HG03060 (cell line): ENCODE results near the gene GLRB.
"Not testable (repeated sequence)": the region's sequence is repeated elsewhere in the genome, so short reads cannot be mapped to it uniquely, and the experiment has no call there.

Experiments
- ATAC-seq: cut with Tn5 transposase; IDR thresholded peaks from one replicate; pipeline ENCODE4 v1.9.1; 2021; ENCODE audit warnings: low read depth, moderate number of reproducible peaks; ENCODE audit not compliant: unreplicated experiment

Gene GLRB

DNA sequence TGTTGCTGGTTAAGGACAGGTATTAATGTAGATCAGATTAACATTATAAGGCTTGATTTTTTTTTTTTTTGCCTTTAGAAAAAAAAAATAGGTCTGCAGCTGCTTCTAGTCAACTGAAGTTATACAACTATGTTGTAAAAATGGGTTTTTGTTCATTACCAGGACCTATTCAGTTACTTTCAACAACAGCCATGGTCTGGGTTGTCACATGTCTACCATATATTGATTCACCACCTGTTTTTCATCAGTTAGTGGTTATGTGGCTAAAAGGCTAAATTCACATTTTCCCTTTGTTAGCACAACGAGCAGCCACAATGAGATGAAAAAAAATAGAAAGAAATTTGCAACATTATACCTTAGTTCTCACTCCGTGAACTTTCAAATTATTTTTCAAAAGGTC is 45.5 kb downstream of the GLRB start:
- no peak for ATAC-seq

- ATAC-seq: no peak
Measured at GRCh38 chr4:157127571-157127970, 51.6 kb downstream of the GLRB start.

DNA sequence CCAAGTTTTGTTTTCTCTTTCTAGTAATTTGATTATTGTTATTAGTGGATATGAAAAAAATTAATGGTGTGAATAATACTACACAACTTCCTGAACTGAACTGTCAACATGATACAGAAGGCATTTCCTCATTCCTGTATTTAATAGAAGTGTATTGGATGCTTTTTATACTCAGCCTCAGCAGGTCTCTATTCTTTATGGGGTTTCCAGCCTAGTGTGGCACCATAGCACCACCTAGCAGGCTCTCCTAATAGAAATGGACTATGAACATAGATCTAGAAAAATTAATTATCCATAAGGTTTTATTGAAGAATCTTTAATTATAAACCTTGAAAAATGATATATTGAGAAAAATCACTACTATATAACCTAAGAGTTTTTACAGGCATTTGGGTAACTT is 52.4 kb downstream of the GLRB start:
- no peak for ATAC-seq

DNA sequence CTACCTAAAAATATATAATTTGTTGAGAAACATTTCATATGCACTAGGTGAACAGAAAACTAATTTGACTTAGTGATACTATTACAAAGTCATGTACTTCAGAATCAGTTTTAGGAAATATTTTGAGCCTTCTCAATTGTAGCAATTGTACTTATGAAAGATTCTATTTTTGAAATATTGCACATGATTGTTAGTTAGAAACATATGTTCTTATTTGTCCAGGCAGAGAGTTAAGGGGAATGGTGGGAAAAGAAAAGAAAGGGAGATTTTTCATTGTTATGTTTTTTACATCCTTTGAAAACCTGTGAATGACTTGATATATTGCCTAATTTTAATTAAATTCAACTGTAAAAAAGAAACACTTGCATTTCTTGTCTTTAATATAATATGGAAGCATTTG is 66.0 kb downstream of the GLRB start:
- no peak for ATAC-seq

- ATAC-seq: no peak
Measured at GRCh38 chr4:157143369-157143768, 67.4 kb downstream of the GLRB start.

DNA sequence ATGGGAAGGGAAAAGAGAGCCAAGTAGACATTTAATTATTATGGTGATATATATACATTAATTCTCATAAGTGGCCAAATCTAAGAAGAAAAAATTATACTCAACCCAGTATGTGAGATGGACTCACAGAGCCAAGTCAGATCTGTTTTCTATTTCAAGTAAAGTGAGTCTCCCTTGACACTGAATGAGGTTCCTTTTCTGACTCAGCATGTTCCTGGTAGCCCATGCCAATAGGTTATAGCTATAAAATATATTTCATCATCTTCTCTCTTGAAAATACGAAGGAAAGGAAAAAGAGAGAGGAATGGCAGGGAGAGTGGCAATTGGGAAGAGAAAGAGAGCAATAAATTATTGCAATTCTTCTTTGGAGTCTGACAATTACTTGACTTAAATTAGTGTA is 75.8 kb downstream of the GLRB start:
- no peak for ATAC-seq

- ATAC-seq: no peak
Measured at GRCh38 chr4:157165935-157166610, 90.1 kb downstream of the GLRB start.

DNA sequence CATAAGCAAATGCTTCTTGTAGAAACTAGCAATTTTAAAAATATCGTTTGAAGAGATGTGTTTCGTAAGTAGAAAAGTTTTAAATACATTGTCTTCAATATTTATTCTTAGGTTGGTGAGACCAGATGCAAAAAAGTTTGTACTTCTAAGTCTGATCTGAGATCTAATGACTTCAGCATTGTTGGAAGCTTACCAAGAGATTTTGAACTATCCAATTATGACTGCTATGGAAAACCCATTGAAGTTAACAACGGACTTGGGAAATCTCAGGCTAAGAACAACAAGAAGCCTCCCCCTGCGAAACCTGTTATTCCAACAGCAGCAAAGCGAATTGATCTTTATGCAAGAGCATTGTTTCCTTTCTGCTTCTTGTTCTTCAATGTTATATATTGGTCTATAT is 94.4 kb downstream of the GLRB start:
- no peak for ATAC-seq

GRCh38 chr4:157172011-157172410 is 96.1 kb downstream of the GLRB start:
- ATAC-seq: no peak

- not testable (repeated sequence) for ATAC-seq
Measured at GRCh38 chr4:157180268-157180667, 104.3 kb downstream of the GLRB start.

DNA sequence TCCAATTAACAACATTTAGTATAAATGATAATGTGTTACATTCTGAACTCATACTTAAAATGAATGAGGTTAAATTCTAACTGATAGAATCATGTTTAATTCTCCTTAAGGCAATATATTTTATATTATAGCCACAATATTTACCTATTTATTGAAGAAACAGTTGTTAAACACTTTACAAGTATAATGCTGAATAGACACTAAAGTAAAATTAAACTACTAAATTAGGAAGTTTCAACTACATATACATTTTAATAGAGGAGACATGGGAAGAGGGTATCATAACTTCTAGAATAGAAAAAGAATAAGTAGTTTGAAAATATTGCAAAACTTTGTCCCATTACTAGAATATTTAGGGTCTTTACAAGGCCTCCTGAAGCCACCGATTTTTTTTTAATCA is 108.3 kb downstream of the GLRB start:
- ATAC-seq: no peak

- no peak for ATAC-seq
Measured at GRCh38 chr4:157185363-157185762, 109.4 kb downstream of the GLRB start.

GRCh38 chr4:157195374-157195773 is 119.4 kb downstream of the GLRB start:
- ATAC-seq: no peak

GRCh38 chr4:157196046-157196445 is 120.1 kb downstream of the GLRB start:
- no peak for ATAC-seq

- no peak for ATAC-seq
Measured at GRCh38 chr4:157204634-157205244, 128.8 kb downstream of the GLRB start.

- no peak for ATAC-seq
Measured at GRCh38 chr4:157217708-157218107, 141.8 kb downstream of the GLRB start.

DNA sequence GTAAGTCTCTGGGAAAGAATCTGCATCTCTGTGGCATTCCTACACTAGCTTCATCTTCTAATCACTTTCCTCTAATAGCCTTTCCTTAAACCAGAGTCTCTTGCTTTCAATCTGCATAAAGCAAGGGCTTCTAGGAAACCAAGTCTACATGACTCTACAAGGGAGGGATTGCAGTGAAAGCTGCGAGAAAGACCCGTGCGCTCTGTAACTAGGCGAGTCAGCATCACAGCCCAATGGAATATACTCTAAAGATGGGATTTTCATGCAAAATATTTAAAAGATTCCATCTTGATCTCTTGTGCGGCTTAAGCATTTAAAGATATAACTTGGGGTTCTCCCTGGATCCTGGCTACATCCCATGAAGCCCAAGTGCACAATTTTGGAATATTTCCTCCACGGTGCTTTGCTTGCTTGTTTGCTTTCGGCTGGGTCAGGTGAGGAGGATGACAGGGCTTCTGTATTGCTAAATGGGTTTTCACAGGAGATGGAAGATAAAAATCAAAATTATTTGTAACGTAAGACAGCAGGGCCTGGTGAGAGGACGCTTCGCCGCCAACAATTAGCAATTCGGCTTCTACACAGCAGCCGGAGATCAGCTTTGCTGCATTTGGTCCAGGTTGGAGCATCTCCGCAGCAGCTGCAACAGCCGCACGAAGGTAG is 143.9 kb downstream of the GLRB start:
- ATAC-seq: no peak

DNA sequence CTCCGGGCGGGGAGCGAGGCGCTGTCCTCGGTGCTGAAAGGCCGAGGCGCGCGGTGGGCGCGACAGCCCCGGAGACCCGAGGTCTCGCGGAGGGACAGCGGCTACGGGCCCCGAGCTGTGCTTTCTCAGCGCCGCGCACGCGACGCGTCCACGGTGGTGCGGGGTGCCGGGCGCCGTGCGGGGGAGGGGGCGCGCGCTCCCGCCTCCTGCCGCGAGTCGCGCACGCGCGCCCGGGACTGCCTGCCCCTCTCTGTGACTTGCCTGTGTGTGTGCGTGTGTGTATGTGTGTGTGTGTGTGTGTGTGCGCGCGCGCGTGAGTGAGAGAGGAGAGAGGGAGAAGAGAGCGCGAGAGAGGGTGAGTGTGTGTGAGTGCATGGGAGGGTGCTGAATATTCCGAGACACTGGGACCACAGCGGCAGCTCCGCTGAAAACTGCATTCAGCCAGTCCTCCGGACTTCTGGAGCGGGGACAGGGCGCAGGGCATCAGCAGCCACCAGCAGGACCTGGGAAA is 144.5 kb downstream of the GLRB start, which contains the start of gene GRIA2:
Gene GRIA2, plus strand, starts transcription at position 358 of the 511 bp plus-strand sequence. CDS start 315 bp downstream, outside the sequence.
- no peak for ATAC-seq

DNA sequence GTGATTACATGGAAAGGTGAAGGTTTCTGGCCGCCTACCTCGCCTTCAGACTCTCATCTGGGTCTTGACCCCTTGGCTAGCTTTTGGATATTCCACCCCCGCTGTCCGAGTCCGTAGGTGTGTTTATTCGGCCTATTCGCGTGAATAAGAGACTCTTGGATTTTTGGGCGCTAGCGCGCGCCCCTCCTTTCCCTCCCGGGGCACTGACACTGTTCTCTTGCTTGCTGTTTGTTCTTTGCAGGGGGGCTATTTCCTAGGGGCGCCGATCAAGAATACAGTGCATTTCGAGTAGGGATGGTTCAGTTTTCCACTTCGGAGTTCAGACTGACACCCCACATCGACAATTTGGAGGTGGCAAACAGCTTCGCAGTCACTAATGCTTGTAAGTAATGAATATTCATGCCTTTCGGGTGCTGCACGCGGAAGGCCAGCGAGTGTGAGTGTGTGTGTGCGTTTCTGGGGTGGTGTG is 145.5 kb downstream of the GLRB start:
- ATAC-seq: no peak
